ENCODE measurements around the gene UCK1. TPM values are rescaled to one million over a fixed set of nuclear protein-coding genes. Genes with fewer than 3 reads are reported as not detected.

UCK1 gene
- total and polyA plus RNA-seq, 2 of the 13 experiments (the other 11 are each of a cell fraction or from before 2014, with no cell fraction given) = 11.0 to 24.1 TPM

DNA sequence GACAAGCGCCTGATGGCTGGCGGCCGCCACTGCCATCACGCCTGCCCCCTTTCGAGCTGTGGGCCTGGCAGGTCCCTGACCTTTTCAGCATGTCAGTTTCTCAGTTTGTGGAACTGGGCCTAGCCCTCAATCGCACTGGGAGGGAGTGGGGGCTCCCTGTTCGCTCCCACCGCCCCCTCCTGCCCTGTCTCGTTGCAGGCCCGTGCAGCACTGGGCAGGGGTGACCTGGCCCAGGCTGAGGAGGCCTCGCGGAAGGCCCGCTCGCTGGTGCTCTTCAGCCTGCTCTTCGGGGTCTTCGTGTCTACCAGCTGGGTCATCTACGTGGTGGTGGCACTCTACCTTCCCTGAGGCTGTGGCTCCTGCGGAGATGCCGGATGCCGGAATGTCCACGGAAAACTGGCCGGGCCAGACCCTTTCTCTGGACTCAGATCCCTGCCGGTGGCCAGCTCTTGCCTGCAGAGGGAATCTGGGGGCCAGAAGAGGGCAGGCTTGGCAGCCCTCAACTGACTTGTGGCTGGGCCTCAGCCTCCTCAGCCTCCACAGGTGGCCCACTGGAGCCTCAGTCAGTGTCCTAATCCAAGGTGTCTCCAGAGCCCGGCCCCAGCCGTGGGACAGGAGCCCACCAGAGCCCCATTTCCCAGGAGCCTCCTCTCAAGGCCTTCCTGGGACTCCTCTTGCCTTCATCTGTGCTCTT lies 26.9 kb upstream of the UCK1 start:
- no peaks in the 10 kb centered on the region for H4K20me1 ChIP-seq (ENCODE audit: insufficient read depth, low read length)
- H3K27ac ChIP-seq (ENCODE audit: extremely low read length, insufficient read depth, low read length) = no peak overlapping the region
- no TSS peak for BruUV-seq (replicated peaks)
- H3K27me3 ChIP-seq (ENCODE audit: control insufficient read depth in 1 of 2, insufficient read depth in 2 of 2, low read length in 2 of 2) = peaks cover 2 to 30% of the 10 kb centered on the region in 2 experiments; a peak in 3 of 5 replicates
- H2AFZ ChIP-seq (ENCODE audit: low read length) = no peak overlapping the region
- H3K4me2 ChIP-seq (ENCODE audit: low read depth, low read length) = no peak overlapping the region
- no peak overlapping the region for H3K9ac ChIP-seq (ENCODE audit: insufficient read depth, low read depth, low read length)
- ChIA-PET POLR2A (no interaction called here), CTCF (ENCODE audit: low intra/inter-chr PET ratio, low total read pairs) (no interaction called here)
- DNase-seq (ENCODE audit: low spot score) (no peak), ATAC-seq (peak; percentile 70), FAIRE-seq (no peak)
- no peaks in the 10 kb centered on the region for H3K9me3 ChIP-seq (ENCODE audit: low read length)
- H3K36me3 ChIP-seq (replicated peaks in 1 of 2; ENCODE audit: control insufficient read depth in 1 of 2, insufficient read depth in 2 of 2, low read length in 2 of 2) = no peaks in the 10 kb centered on the region
- WGBS (ENCODE audit: low lambda C conversion rate) = no CpG with 5 or more reads among the region's 25 CpGs
- intact Hi-C loops (cut with micrococcal nuclease; ENCODE audit: unreplicated experiment) (no loop called here), in situ Hi-C loops (cut with HindIII; ENCODE audit: extremely low pct_ligation_motif_present, low pct_unique_long_range_greater_than_20kb) (no loop called here)
- H3K4me1 ChIP-seq (ENCODE audit: insufficient read depth, low read length) = peaks cover 5% of the 10 kb centered on the region; the same call in 1 of the 2 replicates
- no peaks in the 10 kb centered on the region for H3K79me2 ChIP-seq (ENCODE audit: insufficient read depth, low read length)
- no peak overlapping the region for H3K4me3 ChIP-seq (replicated peaks in 1 of 3; ENCODE audit: insufficient read depth in 1 of 3, low read depth in 2 of 3, low read length in 3 of 3)
- peak; percentile 55 for TF ChIP-seq STAG1 (CRISPR knock-in tag; IDR thresholded peaks at IDR 0.05)
- no peak for TF ChIP-seq SMYD3 (CRISPR knock-in tag; IDR thresholded peaks at IDR 0.05)
- TF ChIP-seq ZNF577 (CRISPR knock-in tag; IDR thresholded peaks at IDR 0.05; ENCODE audit: borderline replicate concordance, low read depth) = no peak
- TF ChIP-seq ZFX (CRISPR knock-in tag; IDR thresholded peaks at IDR 0.05; ENCODE audit: low read depth) = 0 out of 2 replicates have a peak, but pooled peaks have one; percentile 13
- no peak for TF ChIP-seq ZNF530 (CRISPR knock-in tag; IDR thresholded peaks at IDR 0.05; ENCODE audit: low read depth)
- TF ChIP-seq, protein P1, sequence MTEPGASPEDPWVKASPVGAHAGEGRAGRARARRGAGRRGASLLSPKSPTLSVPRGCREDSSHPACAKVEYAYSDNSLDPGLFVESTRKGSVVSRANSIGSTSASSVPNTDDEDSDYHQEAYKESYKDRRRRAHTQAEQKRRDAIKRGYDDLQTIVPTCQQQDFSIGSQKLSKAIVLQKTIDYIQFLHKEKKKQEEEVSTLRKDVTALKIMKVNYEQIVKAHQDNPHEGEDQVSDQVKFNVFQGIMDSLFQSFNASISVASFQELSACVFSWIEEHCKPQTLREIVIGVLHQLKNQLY (CRISPR knock-in tag; IDR thresholded peaks at IDR 0.05) = no peak
- TF ChIP-seq ZNF616 (CRISPR knock-in tag; IDR thresholded peaks at IDR 0.05; ENCODE audit: low read depth) = no peak
- no peak for TF ChIP-seq SIX4 (CRISPR knock-in tag; IDR thresholded peaks at IDR 0.05)
- no peak for TF ChIP-seq GTF3A (CRISPR knock-in tag; conservative IDR thresholded peaks at IDR 0.05)
- TF ChIP-seq, protein P2, sequence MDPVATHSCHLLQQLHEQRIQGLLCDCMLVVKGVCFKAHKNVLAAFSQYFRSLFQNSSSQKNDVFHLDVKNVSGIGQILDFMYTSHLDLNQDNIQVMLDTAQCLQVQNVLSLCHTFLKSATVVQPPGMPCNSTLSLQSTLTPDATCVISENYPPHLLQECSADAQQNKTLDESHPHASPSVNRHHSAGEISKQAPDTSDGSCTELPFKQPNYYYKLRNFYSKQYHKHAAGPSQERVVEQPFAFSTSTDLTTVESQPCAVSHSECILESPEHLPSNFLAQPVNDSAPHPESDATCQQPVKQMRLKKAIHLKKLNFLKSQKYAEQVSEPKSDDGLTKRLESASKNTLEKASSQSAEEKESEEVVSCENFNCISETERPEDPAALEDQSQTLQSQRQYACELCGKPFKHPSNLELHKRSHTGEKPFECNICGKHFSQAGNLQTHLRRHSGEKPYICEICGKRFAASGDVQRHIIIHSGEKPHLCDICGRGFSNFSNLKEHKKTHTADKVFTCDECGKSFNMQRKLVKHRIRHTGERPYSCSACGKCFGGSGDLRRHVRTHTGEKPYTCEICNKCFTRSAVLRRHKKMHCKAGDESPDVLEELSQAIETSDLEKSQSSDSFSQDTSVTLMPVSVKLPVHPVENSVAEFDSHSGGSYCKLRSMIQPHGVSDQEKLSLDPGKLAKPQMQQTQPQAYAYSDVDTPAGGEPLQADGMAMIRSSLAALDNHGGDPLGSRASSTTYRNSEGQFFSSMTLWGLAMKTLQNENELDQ (CRISPR knock-in tag; IDR thresholded peaks at IDR 0.05; ENCODE audit: borderline replicate concordance) = no peak
- TF ChIP-seq PRMT3 (CRISPR knock-in tag; IDR thresholded peaks at IDR 0.05; ENCODE audit: borderline replicate concordance, low read depth) = no peak
- no peak for TF ChIP-seq BORCS8-MEF2B (CRISPR knock-in tag; IDR thresholded peaks at IDR 0.05)
- no peak for TF ChIP-seq ZNF790 (CRISPR knock-in tag; IDR thresholded peaks at IDR 0.05; ENCODE audit: borderline replicate concordance)
- TF ChIP-seq FOXO1 (CRISPR knock-in tag; IDR thresholded peaks at IDR 0.05) = no peak
- no peak for TF ChIP-seq ADNP (CRISPR knock-in tag; IDR thresholded peaks at IDR 0.05)
- TF ChIP-seq, protein P3, sequence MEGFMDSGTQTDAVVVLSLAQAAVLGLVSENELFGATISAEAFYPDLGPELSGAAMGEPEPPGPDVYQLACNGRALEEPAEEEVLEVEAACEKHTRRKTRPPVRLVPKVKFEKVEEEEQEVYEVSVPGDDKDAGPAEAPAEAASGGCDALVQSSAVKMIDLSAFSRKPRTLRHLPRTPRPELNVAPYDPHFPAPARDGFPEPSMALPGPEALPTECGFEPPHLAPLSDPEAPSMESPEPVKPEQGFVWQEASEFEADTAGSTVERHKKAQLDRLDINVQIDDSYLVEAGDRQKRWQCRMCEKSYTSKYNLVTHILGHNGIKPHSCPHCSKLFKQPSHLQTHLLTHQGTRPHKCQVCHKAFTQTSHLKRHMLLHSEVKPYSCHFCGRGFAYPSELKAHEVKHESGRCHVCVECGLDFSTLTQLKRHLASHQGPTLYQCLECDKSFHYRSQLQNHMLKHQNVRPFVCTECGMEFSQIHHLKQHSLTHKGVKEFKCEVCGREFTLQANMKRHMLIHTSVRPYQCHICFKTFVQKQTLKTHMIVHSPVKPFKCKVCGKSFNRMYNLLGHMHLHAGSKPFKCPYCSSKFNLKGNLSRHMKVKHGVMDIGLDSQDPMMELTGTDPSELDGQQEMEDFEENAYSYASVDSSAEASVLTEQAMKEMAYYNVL (CRISPR knock-in tag; IDR thresholded peaks at IDR 0.05; ENCODE audit: borderline replicate concordance) = no peak
- TF ChIP-seq NRL (CRISPR knock-in tag; IDR thresholded peaks at IDR 0.05; ENCODE audit: borderline replicate concordance) = no peak
- TF ChIP-seq ZNF253 (CRISPR knock-in tag; IDR thresholded peaks at IDR 0.05; ENCODE audit: borderline replicate concordance) = no peak

Data from HepG2 (cell line).